Left renal pelvis (tissue), 4 donors: ENCODE results near the gene TSHZ2. TPM values are rescaled to one million over a fixed set of nuclear protein-coding genes. Genes with fewer than 3 reads are reported as not detected.

Source experiments
- DNase-seq, 4 donors: peaks; one replicate each; pipeline ENCODE4 v3.0.0-alpha.2; 2013; ENCODE audit warnings: low read depth in 4 of 4, low spot score in 3 of 4
- polyA plus RNA-seq, 4 donors: library from polyadenylated mRNA; unstranded; fragments of 120-200 nt; gene quantifications; one replicate each; pipeline ENCODE4 v1.2.1, GENCODE V29; 2013; ENCODE audit not compliant: insufficient read length in 4 of 4

TSHZ2 gene
- polyA plus RNA-seq, 4 donors = 11.8 to 23.4 (median 14.1) TPM

- no peak for DNase-seq
Observed at GRCh38 chr20:53222416-53222815, 250.3 kb downstream of the TSHZ2 start.

DNA sequence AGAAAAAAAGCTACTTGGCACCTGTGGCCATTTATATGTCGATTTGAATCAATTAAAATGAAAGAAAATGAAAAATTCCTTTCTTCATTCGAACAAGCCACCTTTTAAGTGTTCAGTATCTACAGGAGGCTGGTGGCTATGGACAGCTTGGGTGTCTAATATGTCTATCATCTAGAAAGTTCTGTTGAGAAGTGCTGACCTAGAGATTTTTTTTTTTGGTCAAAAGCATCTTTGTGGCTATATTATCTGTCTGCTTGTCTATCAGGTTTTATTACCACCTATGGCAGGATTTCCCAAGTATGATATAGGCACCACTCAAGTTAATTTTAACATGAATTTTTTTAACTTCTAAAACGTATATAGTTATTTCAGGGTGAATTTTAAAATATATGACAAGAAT lies 250.8 kb downstream of the TSHZ2 start:
- no peak for DNase-seq

- DNase-seq = no peak
Observed at GRCh38 chr20:53223626-53224172, 251.5 kb downstream of the TSHZ2 start.

DNA sequence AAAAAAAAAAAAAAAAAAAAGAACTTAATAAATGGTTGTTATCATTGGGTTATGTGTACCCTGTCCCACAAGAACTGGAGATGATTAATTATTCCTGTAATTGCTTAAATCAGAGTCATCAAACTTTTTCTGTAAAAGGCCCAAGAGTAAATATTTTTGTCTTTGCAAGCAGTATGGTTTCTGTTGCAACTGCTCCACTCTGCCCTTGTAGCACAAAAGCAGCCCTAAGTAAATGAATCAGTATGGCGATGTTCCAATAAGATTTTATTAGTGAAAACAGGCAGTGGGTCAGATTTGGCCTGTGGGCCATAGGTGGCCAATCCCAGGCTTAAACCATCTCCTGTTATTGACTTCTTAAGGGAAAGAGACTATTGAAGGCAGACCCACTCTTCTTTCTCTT lies 252.7 kb downstream of the TSHZ2 start:
- no peak for DNase-seq

DNA sequence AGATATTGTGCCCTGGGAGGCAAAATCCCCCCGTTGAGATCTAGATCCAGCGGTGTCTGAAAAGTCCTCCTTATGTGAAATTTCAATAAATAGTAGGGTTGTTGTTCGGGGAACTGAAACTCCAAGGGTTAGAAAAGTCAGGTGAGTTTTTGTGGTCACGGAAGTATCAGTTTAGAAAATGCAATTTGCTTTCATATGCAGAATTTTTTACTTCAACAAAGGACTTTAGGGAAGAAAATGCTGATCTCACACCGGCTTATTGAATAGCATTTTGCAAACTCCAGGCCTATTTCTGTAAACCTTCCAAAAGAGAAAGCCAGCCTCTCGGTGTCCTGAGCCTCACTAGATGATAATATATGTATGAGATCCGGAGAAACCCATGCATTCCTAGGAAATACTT lies 254.7 kb downstream of the TSHZ2 start:
- DNase-seq = no peak

DNA sequence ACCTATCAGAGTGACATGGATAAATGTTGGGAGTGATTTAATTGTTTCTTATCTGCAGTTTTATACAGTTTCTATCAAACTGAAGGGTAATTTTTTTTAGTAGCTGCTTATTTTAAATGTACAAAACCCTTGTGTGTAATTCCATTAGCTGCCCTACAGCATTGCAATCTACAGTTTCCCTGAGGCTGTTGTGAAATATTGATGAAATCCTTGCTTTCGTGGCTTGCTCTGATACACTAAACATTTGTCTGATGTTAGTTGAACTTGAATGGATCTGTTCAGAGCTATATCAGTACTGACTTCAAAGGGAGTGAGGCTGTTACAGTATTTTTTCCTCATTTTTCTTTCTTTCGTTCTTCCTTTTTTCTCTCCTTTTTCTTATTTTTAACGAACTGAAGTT lies 255.4 kb downstream of the TSHZ2 start:
- no peak for DNase-seq

DNA sequence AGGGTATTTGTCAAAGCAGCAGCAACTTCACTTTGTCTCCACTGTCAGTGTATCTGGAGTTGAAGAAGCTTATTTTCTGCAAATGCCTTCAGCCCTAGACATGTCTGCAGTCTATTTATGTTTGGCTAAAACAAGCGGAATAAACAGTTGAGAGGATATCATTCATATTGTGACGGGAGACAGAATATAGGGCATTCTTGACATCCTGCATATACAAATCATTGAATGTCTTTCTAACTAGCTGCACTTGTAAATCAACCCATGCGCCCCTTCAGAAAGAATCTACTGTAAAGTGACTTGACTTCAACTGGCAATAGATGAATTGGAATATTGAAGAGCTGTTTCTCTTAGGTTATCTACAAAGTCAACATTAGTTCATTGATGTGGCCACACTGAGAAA lies 258.9 kb downstream of the TSHZ2 start:
- no peak for DNase-seq

DNA sequence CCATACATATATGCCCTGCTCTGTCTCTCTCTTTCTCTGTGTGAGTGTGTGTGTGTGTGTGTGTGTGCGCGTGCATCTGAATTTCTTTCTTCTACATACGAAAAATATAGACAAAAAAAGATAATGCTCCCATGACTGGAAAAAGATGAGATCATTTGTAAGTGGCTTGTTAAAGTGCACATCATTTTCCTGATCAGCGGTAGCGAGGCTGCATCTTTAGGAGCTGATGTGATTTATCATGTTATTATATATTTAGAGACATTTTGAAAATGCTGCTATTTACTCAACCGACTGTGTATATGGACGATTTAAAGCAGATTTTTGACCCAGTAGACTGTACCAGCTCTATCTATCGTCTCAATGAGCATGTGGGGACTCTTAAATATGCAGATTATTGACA lies 265.3 kb downstream of the TSHZ2 start:
- no peak for DNase-seq

DNA sequence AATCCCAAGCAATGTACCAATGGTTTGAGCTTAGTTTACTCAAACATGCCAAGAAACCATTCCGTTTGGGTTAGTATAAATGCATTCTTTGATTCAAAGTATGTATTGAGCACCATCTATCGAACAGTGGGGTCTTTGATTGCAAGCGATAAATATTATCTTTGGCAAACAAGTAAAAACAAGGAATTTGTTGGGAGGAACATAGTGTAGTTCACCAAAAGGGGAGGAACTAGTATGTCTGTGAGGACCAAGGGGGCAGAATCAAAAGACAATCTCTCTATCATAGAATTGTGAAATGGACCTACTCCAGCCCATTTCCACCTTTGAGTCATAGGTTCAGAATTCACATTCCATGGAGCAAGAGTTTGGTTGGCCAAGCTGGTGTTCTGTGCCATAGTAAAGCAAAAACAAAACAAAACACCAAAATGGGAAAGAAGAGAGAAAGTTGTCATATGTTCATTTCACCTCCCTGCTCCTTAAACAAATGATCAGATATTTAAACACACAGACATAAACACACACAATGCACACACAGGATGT lies 266.0 kb downstream of the TSHZ2 start:
- no peak for DNase-seq

DNA sequence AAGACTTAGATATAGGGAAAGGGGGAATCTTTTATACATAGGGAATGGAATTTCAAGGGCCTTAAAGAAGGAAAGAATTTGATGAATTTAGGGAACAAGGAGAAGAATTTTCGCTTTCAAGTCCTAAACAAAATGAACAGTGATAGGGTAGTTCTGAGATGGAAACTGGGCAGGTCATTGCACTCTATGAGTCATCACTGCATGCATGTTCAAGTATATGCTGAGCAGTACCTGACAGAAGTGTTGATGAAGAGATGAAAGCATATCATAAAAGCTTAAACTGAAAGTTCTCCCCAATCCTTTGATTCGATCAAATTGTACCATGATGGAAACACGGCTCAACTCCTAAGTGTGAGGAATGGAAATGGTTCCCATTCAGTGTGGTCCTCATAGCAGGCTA lies 271.0 kb downstream of the TSHZ2 start:
- no peak for DNase-seq

DNA sequence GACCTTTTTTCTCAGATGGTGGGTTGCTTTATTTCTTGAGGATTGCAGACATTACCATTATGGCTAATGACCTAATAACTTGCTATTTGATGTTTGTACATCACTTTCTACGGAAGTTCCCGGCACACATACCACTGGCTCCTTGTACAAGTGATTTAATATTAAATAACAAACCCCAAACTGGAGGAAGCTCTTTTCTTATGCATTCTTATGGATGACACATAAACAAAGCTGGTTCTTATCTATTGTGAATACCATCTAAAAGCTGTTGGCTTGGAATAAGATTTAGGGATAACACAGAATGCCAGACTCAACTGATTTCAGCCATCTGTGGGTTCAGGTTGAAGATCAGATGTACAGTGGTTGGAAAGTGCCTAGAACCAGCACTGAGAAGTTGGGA lies 272.6 kb downstream of the TSHZ2 start:
- DNase-seq = no peak

GRCh38 chr20:53245574-53245973 lies 273.4 kb downstream of the TSHZ2 start:
- DNase-seq = no peak

GRCh38 chr20:53247468-53248103 lies 275.4 kb downstream of the TSHZ2 start:
- DNase-seq = no peak

- DNase-seq = no peak
Observed at GRCh38 chr20:53250456-53250855, 278.3 kb downstream of the TSHZ2 start.

DNA sequence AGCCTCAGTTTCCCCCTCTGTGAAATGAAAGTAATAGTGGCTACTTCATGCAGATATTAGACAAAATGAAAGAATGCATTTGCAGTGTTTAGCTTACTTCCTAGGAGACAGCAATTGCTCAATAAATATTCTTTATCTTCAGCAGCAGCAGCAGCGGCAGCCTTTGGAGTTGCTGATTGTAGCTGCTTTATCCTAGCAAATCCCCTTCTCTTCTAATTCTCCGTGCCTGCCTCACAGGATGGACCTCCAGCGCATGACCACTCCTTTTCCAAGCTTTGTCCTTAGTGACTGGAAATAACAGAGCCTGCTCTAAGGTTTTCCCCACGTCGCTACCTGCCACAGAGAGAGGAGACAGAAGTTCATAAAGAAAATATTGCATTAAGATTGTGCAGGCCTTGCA lies 279.8 kb downstream of the TSHZ2 start:
- no peak for DNase-seq

DNA sequence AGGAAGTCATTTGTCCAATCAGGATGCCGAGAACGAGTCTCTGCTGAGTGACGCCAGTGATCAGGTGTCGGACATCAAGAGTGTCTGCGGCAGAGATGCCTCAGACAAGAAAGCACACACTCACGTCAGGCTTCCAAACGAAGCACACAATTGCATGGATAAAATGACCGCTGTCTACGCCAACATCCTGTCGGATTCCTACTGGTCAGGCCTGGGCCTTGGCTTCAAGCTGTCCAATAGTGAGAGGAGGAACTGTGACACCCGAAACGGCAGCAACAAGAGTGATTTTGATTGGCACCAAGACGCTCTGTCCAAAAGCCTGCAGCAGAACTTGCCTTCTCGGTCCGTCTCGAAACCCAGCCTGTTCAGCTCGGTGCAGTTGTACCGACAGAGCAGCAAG lies 281.5 kb downstream of the TSHZ2 start:
- no peak for DNase-seq

DNA sequence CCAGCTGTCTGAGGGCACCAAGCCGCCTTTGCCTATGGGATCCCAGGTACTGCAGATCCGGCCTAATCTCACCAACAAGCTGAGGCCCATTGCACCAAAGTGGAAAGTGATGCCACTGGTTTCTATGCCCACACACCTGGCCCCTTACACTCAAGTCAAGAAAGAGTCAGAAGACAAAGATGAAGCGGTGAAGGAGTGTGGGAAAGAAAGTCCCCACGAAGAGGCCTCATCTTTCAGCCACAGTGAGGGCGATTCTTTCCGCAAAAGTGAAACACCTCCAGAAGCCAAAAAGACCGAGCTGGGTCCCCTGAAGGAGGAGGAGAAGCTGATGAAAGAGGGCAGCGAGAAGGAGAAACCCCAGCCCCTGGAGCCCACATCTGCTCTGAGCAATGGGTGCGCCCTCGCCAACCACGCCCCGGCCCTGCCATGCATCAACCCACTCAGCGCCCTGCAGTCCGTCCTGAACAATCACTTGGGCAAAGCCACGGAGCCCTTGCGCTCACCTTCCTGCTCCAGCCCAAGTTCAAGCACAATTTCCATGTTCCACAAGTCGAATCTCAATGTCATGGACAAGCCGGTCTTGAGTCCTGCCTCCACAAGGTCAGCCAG lies 283.0 kb downstream of the TSHZ2 start:
- no peak for DNase-seq

DNA sequence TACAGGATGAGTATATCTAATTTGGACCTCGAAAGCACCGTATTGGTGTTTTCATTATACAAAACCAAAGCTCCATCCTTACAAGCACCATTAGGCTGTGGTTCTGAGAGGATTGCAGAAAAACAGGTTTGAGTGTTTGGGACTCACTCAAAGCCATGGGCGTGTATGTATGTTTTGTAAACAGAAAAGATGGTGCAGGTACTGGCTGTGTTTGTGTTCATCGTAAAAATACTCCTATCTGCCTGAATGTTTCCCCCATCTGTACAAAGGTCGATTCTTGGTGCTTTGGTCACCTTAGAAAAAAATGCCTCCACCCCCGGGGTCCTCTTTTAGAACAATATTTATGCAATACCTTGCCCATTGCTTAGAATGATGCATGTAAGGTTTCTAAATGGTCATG lies 286.6 kb downstream of the TSHZ2 start:
- DNase-seq = no peak

- no peak for DNase-seq
Observed at GRCh38 chr20:53260168-53260567, 288.0 kb downstream of the TSHZ2 start.

- DNase-seq = no peak
Observed at GRCh38 chr20:53260591-53260990, 288.4 kb downstream of the TSHZ2 start.

- DNase-seq = no peak
Observed at GRCh38 chr20:53262365-53262764, 290.2 kb downstream of the TSHZ2 start.
